Left renal cortex interstitium (tissue), 4 donors: ENCODE data around the gene SLCO4A1. TPM values are rescaled to one million over a fixed set of nuclear protein-coding genes. Genes with fewer than 3 reads are reported as not detected.
"Not testable (repeated sequence)": the region's sequence is repeated elsewhere in the genome, so short reads cannot be mapped to it uniquely, and the experiment has no call there.

Source experiments
- DNase-seq, 4 donors: peaks; one replicate each; pipeline ENCODE4 v3.0.0-alpha.2; 2013; ENCODE audit warnings: low read depth in 4 of 4, low spot score in 2 of 4, missing footprints in 1 of 4
- polyA plus RNA-seq, 4 donors: library from polyadenylated mRNA; unstranded; fragments of 120-200 nt; gene quantifications; one replicate each; pipeline ENCODE4 v1.2.1, GENCODE V29; 2013; ENCODE audit not compliant: insufficient read length in 4 of 4

The SLCO4A1 gene
- polyA plus RNA-seq, 4 donors: 1.8 to 9.1 (median 3.4) TPM

DNA sequence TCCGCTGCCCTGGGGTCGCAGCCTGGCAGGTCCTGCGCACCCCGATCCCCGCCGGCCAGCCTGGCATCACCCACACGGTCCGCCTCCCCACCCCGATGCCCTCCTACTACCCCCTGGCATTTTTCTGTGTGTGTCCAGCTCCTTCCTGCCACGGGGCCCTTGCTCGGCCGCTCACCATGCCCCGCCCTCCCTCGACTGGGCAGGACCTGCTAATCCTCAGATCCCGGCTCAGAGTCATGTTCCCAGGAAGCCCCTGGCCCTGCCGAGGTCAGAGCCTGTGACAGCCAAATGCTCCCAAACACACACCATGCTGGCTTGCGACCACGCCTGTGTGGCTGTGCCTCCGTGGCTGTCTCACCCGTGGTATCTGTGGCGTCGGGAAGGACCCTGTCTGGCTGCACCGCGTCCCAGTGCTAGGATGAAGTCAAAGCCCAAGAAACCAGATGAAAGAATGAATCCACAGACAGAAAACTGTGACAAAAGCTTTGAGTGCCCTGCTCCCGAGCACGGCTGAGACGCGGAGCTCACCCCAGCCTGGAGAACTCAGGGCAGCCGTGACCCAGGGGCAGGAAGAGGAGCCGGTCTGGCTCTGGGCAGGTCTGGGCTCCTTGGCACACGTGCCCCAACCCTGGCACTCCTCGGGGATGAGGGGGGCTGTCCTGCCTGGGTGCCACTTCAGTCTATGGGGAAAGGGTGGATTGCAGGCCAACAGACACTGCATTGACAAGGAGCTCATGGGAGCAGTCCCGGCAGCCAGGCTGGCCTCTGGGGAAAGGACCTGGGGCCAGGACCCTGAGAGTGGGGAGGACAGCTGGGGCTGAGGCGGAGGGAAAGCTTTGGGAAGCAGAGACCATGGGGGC lies 20.8 kb upstream of the SLCO4A1 start:
- no peak for DNase-seq

DNA sequence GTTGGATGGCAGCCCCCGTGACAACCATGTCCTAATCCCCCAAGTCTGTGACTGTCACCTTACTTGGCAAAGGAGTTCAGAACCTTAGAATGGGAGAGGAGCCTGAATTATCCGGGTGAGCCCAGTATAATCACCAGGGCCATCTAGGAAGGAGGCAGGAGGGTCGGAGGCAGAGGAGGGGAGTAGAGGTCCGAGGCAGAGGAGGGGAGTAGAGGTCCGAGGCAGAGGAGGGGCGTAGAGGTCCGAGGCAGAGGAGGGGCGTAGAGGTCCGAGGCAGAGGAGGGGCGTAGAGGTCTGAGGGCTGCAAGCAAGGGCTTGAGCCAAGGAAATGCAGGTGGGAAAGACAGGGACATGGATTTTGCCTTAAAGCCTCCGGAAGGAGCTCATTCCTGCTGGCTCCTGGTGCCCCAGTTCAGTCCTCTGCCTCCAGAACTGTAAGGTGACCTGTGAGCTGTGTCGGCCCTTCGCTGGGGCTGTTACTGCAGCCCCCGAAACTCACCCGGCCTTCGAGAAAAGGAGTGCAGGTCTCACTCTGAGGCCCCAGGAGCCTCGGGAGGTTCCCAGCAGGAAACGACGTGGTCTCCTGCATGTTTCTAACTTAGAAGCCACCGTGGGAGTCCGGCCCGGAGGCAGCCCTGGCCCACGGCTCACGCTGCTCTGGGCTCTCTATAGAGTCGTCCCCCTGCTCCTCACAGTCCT lies 20.0 kb upstream of the SLCO4A1 start:
- DNase-seq: no peak

DNA sequence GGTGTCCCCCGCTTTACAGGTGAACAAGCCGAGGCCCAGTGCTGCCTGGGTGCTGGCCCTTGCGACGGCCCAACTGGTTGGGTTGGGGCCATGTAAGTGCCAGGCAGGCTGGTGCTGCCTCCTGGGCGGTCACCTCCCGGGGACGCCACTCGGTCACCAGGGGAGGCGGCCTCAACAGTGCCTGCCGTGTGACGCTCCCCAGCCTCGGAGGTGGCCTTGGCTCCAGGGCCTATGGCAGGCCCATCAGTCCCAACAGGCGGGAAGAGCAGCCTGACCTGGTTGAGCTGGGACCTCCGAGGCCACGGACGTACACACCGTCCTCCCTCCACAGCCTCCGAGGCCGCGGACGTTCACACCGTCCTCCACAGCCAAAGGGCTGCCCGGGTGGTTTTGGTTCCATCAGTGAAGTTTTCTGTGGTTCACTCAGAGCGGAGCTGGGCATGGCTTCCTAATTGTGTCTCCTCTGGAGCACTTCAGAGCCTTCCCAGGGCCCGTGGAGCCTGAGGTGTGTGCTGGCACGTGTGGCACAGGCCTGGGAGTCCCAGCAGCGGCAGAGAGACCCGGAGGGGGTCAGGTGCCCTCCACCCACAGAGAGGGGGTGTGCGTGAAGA lies 19.3 kb upstream of the SLCO4A1 start:
- no peak for DNase-seq

DNA sequence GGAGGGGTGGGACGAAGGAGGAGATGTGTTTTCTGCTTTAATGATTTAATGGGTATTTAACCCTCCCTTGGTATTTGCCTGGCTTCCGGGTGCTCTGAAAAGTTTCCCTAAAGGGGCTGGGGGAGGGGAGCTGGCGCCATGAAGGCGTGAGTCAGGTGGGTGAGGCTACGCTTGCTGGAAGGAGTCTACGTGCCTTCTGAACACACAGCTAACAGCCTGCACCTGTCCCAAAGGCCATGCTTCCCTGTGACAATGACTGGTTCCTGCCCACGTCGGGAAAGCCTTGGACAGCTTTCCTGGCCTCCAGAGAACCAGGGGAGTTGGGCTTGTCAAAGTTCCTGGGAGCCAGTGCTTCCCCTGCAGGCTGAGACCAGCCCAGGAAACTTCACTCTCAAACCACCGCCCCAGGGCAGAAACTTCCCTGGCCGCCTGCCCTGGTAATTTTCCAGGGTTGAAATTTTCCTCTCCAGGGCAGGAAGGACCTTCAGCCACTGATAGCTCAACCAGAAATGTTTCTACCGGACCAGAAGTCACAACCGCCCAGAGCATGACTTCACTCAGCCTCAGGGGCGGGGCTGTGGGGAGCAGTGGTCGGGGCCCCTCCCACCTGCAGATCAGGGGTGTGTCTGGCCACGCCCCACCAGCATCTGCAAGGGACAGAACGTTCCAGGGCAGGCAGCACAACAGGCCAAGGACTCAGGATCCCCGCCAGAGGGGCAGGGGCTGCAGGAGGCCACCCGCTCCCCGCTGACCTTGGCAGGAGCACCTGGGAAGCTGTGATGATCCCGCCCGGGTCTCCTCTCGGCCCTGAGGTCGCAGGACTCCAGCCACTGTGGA lies 18.6 kb upstream of the SLCO4A1 start:
- DNase-seq: peak in 1 of 4 donors; percentile 75

DNA sequence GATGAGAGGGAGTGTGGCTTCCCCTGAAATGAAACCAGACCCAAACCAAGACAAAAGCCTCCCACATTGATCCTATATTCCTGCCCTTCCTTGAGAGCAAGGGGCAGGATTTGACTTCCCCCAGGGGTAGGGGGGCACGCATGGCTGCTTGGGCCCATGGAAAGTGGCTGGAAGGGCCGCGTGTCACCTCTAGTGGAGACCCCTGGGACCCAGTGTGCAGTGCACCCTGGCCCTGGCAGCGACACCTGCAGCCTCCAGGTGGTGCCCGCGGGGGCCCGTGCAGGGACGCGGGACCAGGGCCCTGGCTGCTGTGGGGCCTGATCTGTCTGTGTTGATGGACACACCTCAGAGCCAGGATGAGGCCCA lies 18.0 kb upstream of the SLCO4A1 start:
- no peak for DNase-seq

DNA sequence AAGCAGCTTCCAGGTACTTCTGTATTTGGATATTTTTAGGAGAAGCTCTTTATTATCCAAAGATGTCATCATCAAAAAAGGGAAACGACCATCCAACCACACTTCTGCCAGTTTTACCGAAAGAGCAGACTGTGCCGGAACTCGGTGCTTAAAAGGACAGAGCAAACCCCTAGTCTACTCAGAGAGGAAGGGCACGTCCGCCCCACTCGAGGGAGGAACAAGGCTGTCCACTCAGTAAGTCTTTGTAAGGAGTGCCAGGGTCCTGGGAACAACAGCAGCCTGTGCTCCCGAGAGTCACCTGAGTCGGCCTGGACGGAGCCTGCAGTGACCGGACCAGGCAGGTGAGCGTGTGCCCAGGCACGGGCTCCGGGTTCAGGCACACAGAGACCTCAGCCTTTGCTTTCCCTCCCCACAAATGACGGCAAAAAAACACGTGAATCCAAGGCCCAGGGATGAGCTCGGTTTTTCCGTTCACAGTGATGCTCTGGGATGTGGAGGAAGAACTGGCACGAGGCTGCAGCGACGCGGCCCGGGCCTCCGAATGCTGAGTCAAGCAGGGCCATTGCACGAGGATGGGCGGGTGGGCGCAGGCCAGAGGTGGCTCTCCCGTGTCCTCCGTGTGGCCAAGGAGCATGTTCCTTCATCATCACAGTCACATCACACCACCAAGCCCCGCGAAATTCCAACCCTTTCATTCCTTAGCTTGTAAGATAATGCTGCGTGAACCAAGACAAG lies 17.4 kb upstream of the SLCO4A1 start:
- DNase-seq: no peak

DNA sequence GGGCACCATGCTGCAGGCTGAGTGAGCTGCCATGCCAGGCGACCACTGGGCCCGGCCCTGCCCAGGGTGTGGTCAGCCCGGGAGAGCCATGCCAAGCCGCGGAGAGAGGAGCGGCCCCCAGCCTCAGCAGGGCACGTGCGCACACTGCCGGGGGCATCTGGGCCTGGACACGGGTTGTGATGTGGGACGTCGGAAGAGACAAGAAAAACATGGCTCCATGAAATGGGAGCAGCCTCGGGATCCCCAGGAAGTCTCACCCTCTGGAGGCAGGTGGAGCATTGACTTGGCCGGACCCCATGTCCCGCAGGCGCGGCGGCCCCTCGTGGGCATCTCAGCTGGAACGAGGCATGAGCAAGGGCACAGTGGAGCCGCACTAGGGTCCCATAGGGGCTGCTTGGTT lies 16.8 kb upstream of the SLCO4A1 start:
- DNase-seq: no peak

DNA sequence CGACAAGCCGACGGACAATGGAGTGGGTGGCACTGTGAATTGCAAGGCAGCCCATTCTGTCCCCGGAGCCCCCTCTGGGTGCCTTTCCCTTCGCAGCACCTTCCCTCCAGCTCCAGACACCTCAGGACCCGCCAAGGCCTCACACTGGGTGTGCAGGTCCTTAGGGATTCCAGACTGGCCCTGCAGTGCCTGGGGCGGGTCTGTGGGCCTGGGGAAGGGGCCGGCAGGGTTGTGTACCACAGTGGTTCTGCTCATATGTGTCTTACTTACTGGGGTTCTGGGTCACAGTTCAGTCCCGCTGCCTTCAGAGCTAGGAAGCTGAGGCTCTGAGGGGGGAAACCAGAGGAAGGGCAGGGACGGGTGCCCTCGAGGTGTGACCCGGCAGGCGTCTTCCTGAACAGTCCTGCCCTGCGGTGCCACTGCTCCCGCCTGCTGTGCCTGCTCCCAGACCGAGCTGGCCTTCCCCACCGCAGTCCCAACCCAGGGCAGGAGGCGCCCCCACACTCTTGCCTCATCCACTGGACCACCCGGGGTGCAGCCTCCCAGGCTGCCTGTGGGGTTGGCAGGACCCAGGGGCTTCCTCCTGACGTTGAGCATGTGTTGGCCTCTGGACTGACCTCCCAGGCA lies 16.3 kb upstream of the SLCO4A1 start:
- DNase-seq: no peak

DNA sequence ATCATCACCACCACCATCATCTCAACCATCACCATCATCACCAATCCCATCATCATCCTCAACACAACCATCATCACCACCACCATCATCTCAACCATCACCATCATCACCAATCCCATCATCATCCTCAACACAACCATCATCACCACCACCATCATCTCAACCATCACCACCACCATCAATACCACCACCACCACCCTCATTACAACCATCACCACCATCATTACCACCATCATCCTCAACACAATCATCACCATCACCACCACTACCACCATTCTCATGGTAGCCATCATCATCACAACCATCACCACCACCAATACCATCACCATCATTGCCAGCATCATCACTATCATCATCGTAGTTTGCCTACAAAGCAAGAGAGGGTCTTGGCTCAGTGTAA lies 14.9 kb upstream of the SLCO4A1 start:
- DNase-seq: not testable (repeated sequence)

DNA sequence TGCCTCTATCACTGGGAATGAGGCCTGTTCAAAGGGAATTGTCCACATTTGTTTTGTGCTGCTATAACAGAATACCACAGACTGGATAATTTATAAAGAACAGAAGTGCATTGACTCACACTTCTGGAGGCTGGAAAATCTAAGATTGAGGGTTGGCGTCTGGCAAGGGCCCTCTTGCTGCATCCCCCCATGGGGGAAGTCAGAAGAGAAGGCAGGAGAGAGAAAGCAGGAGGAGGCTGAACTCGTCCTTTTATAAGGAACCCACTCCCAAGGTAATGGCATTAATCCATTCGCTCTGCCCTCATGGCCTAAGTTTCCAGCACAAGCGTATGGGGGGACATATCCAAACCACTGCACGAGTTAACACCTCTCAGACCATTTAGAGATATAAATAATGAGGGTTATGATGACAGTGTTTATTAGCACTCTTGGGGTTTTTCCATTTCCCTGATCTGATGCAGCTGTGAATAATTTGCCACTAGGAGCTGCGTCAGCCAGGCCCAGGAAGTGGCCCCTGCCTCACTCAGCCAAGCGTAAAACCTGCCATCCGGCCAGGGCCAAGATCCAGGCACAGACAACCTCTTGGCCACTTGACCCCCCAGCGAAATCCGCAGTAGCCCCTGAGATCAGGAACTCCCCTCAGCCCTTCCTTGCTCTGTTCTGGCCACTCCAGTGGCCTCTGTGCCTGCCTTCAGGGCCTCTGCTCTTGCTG lies 14.2 kb upstream of the SLCO4A1 start:
- DNase-seq: no peak

DNA sequence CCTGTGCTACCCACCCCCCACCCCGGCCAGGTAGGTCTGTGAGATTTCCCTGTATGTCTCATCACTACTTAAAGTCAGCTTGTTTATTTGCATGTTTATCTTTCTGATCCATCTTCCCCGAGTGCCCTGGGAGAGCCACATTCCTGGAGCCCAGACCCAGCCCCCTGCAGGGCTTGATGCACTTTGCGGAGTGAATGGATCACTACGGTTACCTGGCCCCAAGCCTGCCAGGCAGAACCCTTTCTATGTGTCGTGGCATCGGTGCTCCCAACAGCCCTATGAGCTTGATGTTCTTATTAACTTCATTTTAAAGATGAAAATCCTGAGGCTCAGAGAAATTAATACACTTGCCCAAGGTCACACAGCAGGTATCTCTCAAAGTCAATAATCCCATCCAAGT lies 13.6 kb upstream of the SLCO4A1 start:
- DNase-seq: no peak

DNA sequence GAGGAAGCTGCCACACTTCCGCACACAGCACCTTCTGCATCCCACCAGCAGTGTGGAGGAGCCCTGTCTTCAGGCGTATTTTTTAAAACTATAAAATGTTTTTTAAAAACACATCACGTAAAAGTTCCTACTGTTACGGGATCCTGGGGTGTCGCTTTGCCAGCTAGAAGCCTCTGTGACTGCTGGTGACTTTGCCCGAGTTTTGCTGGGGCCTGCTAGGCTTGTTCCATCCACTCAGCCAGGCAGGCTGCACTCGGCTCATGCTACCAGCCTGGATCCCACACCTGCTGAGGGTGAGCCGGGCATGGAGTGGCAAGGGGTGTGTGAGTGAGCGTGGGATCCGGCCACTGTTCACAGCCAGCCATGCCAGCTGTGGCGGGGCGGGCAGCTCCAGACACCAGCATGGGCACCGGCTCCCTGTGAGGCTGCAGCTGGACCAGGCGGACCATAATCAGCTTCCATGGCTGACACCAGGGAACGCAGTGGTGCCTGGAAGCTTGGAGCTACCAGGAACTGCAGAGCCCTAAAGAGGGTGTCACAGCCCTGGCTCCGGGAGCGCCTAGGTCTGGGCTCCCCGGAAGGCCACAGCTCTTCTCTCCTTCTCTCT lies 12.3 kb upstream of the SLCO4A1 start:
- DNase-seq: no peak

DNA sequence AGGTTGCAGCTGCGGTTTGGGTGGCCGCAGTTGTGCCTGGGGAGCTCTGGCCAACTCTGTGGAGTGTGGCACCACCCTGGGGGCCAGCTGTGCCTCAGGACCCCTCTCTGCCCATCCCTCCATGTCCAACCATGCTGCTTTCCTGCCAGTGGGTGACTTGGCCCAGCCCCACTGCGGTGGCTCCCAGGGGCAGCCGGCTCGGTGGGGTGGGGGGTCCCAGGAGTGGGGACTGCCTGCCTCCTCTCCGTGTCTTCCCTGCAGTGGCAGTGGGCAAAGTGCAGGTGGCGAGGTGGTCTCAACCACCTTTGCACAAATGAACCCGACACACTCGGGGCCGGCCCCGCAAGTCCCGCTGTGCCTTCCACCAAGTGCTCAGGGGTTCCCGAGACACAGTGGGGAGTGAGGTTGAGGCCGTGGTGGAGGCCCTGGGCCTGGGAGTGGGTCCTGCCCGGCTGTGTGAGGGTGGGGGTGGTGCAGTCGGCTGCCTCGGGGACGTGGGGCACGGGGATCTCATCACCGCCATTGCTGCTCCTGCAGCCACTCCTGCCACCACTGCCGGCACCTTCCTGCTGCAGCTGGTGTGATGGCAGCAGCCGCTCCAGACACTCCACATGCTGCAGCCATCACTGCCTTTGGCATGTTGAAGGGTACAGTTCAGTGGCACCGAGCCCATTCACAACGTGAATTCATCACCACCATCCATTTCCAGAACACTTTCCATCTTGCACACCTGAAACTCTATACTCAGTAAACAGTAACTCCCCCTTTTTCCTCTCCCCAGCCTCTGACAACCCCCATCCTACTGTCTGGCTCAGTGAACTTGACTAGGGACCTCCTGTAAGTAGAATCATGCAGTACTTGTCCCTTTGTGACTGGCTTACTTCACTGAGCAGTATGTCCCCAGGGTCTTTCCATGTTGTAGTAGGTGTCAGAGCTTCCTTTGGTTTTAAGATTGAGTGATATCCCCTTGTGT lies 10.7 kb upstream of the SLCO4A1 start:
- no peak for DNase-seq

DNA sequence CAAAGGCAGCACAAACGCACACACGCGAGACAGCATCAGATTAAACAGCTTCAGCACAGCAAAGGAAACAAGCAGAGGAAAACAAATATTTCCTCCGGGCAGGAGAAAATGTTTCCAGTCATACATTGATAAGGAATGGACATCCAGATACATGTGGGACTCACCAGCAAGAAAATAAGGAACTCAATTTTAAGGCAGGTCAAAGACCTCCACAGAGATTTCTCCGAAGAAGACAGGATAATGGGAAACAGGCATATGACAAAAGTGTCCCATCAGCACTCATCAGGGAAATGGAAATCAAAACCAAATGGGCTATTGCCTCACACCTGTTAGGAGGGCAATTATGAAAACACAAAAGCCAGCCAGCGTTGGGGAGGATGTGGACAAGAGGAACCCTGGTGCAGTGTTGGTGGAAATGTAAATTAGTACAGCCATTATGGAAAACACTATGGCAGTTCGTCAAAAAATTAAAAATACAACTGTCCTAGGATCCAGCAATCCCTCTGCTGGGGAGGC lies 9.7 kb upstream of the SLCO4A1 start:
- DNase-seq: no peak

DNA sequence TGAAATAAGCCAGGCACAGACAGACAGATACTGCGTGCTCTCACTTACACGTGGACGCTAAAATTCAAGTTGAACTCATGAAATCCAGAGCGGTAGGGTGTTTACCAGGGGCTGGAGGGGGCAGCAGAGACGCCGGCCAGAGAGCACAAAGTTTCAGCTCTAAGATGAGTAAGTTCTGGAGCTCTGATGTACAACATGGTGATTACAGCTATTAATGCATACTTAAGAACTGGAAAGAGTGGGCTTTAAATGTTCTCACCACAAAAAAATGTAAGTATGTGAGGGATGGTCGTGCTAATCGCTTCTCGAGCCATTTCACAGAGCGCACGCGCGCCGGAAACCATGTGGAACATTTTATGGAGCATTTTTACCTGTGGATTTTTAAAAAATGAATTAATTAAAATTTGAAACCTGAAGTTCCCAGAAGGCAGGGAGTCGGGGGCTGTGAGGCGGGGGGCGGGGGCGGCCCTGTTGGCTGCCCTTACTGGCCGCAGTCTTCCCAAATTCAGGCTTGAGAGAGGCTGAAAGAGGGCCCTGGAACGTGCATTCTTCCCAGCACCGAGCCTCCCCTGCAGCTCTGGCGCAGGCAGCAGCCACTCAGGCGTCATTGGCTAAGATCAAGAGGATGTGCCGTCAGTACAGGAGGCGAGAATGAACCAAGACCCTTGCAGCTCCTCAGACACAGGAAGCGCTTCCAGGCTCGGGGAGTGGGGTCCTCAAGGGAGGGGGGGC lies 8.5 kb upstream of the SLCO4A1 start:
- no peak for DNase-seq

DNA sequence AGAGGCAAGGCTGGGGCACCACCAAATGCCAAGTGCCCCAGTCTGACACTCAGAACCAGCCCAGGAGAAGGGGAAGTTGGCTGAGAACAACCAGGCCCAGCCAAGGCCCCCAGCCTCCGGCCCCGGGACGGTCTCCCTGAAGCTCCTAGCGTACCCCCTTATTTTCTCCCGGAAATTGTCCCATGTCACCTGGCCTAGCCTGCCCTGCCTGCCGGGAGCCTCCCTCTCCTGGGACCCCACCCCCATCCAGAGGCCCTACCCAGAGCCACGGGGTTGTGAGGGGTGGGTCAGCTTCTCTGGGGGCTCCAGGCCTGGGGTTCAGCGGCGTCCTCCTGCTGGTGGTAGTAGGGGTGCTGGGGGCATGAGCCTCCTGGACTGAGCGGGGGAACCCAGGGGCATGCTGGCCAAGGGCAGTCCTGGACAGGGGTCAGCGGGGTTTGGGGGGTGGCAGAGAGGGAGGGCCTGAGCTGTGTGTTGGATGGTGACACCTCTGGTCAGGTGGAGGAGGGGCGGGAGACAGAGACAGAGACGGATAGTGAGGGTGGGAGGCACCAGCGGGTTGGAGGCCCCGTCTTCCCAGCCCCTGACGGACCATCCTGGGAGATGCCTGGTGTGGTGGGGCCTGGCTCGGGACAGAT lies 7.9 kb upstream of the SLCO4A1 start:
- DNase-seq: no peak
